Endothelial cell of umbilical vein (primary cell): ENCODE results near the gene FOXRED2. TPM values are rescaled to one million over a fixed set of nuclear protein-coding genes. Genes with fewer than 3 reads are reported as not detected.

Experiments used
- BruUV-seq: library from RNA; stranded (reverse); fragments of 400-500 nt; replicated peaks from 2 replicates; lab custom pipeline; 2021; lab: Mats Ljungman, UMichigan
- CTCF ChIA-PET: fragments of 300-600, 350-600 bp; sonication (Branson Sonifier 250); formaldehyde crosslinking; loops from one replicate; lab custom pipeline; 2021; ENCODE audit warnings: antibody characterized with exemption, inconsistent platforms; lab: Charles Lee
- POLR2A ChIA-PET: fragments of 300-600, 350-600 bp; sonication (Branson Sonifier 250); formaldehyde crosslinking; loops from one replicate; lab custom pipeline; 2021; ENCODE audit warnings: antibody characterized with exemption, inconsistent platforms; lab: Charles Lee
- DNase-seq: peaks from one replicate; pipeline ENCODE4 v3.0.0-alpha.2; 2011; ENCODE audit warnings: low read depth, low spot score
- FAIRE-seq: peaks from 2 replicates; lab custom pipeline; 2011; peaks lifted over from hg19 to GRCh38; lab: Jason Lieb, UNC
- H2AFZ ChIP-seq: 2 replicates; pipeline ENCODE4 v1.6.0; 2012; ENCODE audit warnings: low read depth, low read length, control low read depth, inconsistent platforms
- H3K27ac ChIP-seq: 2 replicates; pipeline ENCODE4 v1.5.1; 2011; ENCODE audit warnings: low read depth, mild to moderate bottlenecking, control low read depth, low read length, moderate library complexity; ENCODE audit not compliant: insufficient read depth
- H3K27me3 ChIP-seq, 2 experiments: 2 replicates each; pipeline versions ENCODE4 v1.6.0 to v1.6.1; 2011; ENCODE audit warnings: low read length in 2 of 2, mixed read lengths in 1 of 2; ENCODE audit not compliant: control insufficient read depth in 2 of 2, insufficient read depth in 2 of 2
- H3K36me3 ChIP-seq, 2 experiments: 2 replicates in 1 of 2; 3 replicates in 1 of 2; pipeline ENCODE4 v1.5.1; 2011; ENCODE audit warnings: low read length in 2 of 2, mild to moderate bottlenecking in 1 of 2, moderate library complexity in 1 of 2; ENCODE audit not compliant: control insufficient read depth in 2 of 2, insufficient read depth in 2 of 2; ENCODE audit errors: extremely low read depth in 1 of 2
- H3K4me1 ChIP-seq: 3 replicates; pipeline ENCODE4 v1.5.1; 2011; ENCODE audit warnings: mild to moderate bottlenecking, low read length; ENCODE audit not compliant: control insufficient read depth, insufficient read depth; ENCODE audit errors: extremely low read depth
- H3K4me2 ChIP-seq: 2 replicates; pipeline ENCODE4 v1.6.1; 2011; ENCODE audit warnings: low read length, control low read depth, mixed read lengths; ENCODE audit not compliant: insufficient read depth
- H3K4me3 ChIP-seq, 3 experiments: fragments of 200-600 bp in 1 of 3; sonication (generic), shearing (Covaris generic) in 1 of 3; replicated peaks in 1 of 3; 2 replicates each; pipeline ENCODE4 v1.5.1; 2011 to 2016; ENCODE audit warnings: control low read depth in 3 of 3, low read length in 3 of 3, mild to moderate bottlenecking in 2 of 3, inconsistent platforms in 1 of 3, low read depth in 1 of 3, moderate library complexity in 1 of 3; ENCODE audit not compliant: insufficient read depth in 1 of 3
- H3K79me2 ChIP-seq: 2 replicates; pipeline ENCODE4 v1.6.0; 2012; ENCODE audit warnings: low read length, inconsistent platforms; ENCODE audit not compliant: control insufficient read depth, insufficient read depth
- H3K9ac ChIP-seq: replicated peaks from 2 replicates; pipeline ENCODE3; 2011; ENCODE audit warnings: low read length, control low read depth; ENCODE audit not compliant: insufficient read depth; ENCODE audit errors: extremely low read depth
- H3K9me1 ChIP-seq: replicated peaks from 3 replicates; pipeline ENCODE4 v1.6.0; 2011; ENCODE audit warnings: mild to moderate bottlenecking, low read length; ENCODE audit not compliant: control insufficient read depth, insufficient read depth; ENCODE audit errors: extremely low read depth
- H3K9me3 ChIP-seq: replicated peaks from 2 replicates; pipeline ENCODE4 v1.5.1; 2012; ENCODE audit warnings: low read length, inconsistent platforms; ENCODE audit not compliant: control insufficient read depth, insufficient read depth
- H4K20me1 ChIP-seq: replicated peaks from 2 replicates; pipeline ENCODE3; 2011; ENCODE audit warnings: mild to moderate bottlenecking, low read length; ENCODE audit not compliant: control insufficient read depth, insufficient read depth; ENCODE audit errors: extremely low read depth
- CTCF ChIP-seq, 2 donors: IDR thresholded peaks; 1 replicate in 1 of 2; 2 replicates in 1 of 2; pipeline ENCODE4 v1.5.1; 2011; ENCODE audit warnings: low read length in 2 of 2, mild to moderate bottlenecking in 2 of 2, moderate library complexity in 2 of 2, control low read depth in 1 of 2, inconsistent platforms in 1 of 2, low read depth in 1 of 2; ENCODE audit not compliant: insufficient read depth in 1 of 2; ENCODE audit errors: extremely low read depth in 1 of 2
- EZH2 ChIP-seq: IDR thresholded peaks from 2 replicates; pipeline ENCODE4 v1.6.1; 2012; ENCODE audit warnings: borderline replicate concordance, low read depth, mild to moderate bottlenecking, moderate library complexity, low read length, inconsistent platforms; ENCODE audit not compliant: severe bottlenecking
- FOS ChIP-seq: IDR thresholded peaks from 2 replicates; pipeline ENCODE4 v1.6.1; 2011; ENCODE audit warnings: mild to moderate bottlenecking, low read length, moderate library complexity, borderline replicate concordance; ENCODE audit not compliant: insufficient read depth
- GATA2 ChIP-seq: IDR thresholded peaks from 2 replicates; pipeline ENCODE4 v1.7.0; 2011; ENCODE audit warnings: low read depth, mild to moderate bottlenecking, moderate library complexity, mixed read lengths, low read length; ENCODE audit not compliant: insufficient read length, insufficient read depth
- JUN ChIP-seq: IDR thresholded peaks from 2 replicates; pipeline ENCODE4 v1.6.1; 2011; ENCODE audit warnings: borderline replicate concordance, low read depth; ENCODE audit not compliant: insufficient read length, insufficient read depth
- MAX ChIP-seq: IDR thresholded peaks from 2 replicates; pipeline ENCODE4 v1.6.1; 2011; ENCODE audit not compliant: insufficient read depth, insufficient read length
- MYC ChIP-seq: IDR thresholded peaks from one replicate; pipeline ENCODE4 v1.6.1; 2011; ENCODE audit warnings: mild to moderate bottlenecking, low read depth, low read length
- POLR2A ChIP-seq: IDR thresholded peaks from 2 replicates; pipeline ENCODE4 v1.6.1; 2012; ENCODE audit warnings: low read depth, mild to moderate bottlenecking, control low read depth, low read length
- POLR2AphosphoS5 ChIP-seq: IDR thresholded peaks from 2 replicates; pipeline ENCODE4 v1.6.1; 2012; ENCODE audit warnings: low read depth, mild to moderate bottlenecking, control low read depth, low read length, moderate library complexity; ENCODE audit not compliant: insufficient read depth
- dilution Hi-C: fragments of 300-500 bp; cut with MboI; formaldehyde crosslinking; loops from one replicate; pipeline ENCODE4 v1.15.0; 2019; ENCODE audit warnings: low sequenced_read_pairs; ENCODE audit not compliant: extremely low pct_ligation_motif_present
- intact Hi-C: fragments of 100-400 bp; cut with micrococcal nuclease; formaldehyde crosslinking; loops from one replicate; pipeline ENCODE4 v1.10.0; 2022
- polyA plus RNA-seq, 4 experiments: library from polyadenylated mRNA; depleted of rRNA in 3 of 4; stranded (reverse) in 3 of 4; unstranded in 1 of 4; fragments of >200 nt; gene quantifications; 2 replicates each; pipeline versions ENCODE4 v1.2.1 to v1.2.3, GENCODE V29; 2011 to 2012; ENCODE audit warnings: missing spikeins in 1 of 4
- total RNA-seq: library from RNA; stranded (reverse); gene quantifications from 2 replicates; pipeline ENCODE4 v1.2.3, GENCODE V29; 2021

FOXRED2 gene
- total and polyA plus RNA-seq, 2 donors (not counting 3 experiments of a cell fraction or from before 2014, with no cell fraction given) = 8.4 to 20.4 TPM

GRCh38 chr22:36522662-36523061, 15.8 kb upstream of the FOXRED2 start:
- H3K36me3 ChIP-seq = peaks cover 47 to 73% of the 10 kb centered on the region in 2 experiments
- H2AFZ ChIP-seq = no peak overlapping the region
- no TSS peak for BruUV-seq
- DNase-seq = no peak
- H3K4me1 ChIP-seq = peaks cover 6% of the 10 kb centered on the region
- H3K79me2 ChIP-seq = peaks cover 21% of the 10 kb centered on the region
- no peak overlapping the region for H3K4me2 ChIP-seq
- no peaks in the 10 kb centered on the region for H4K20me1 ChIP-seq
- intact Hi-C loops = no loop called here
- H3K9ac ChIP-seq = no peak overlapping the region
- no peaks in the 10 kb centered on the region for H3K27me3 ChIP-seq
- dilution Hi-C loops = no loop called here
- no peaks in the 10 kb centered on the region for H3K9me1 ChIP-seq
- no peak for FAIRE-seq
- H3K9me3 ChIP-seq = no peaks in the 10 kb centered on the region
- POLR2A ChIA-PET = no interaction called here
- CTCF ChIA-PET = no interaction called here
- H3K27ac ChIP-seq = no peak overlapping the region
- no peak overlapping the region for H3K4me3 ChIP-seq
- TF ChIP-seq FOS = no peak
- TF ChIP-seq POLR2A = no peak
- no peak for TF ChIP-seq POLR2AphosphoS5
- no peak for TF ChIP-seq MAX
- no peak for TF ChIP-seq MYC
- TF ChIP-seq EZH2 = no peak
- TF ChIP-seq GATA2 = no peak
- TF ChIP-seq CTCF (IDR thresholded peaks at IDR 0.05; ENCODE audit: extremely low read depth in 1 of 2, insufficient read depth in 1 of 2, low read depth in 1 of 2, low read length in 2 of 2) = no peak
- no peak for TF ChIP-seq JUN
